ENCODE results near the gene ARGLU1. TPM values are rescaled to one million over a fixed set of nuclear protein-coding genes. Genes with fewer than 3 reads are reported as not detected.
A peak's percentile ranks its signal among the peaks of the same experiment; 100 is the strongest.

Gene ARGLU1
- total RNA-seq, 1 donor from 2014 or later: 59.6 TPM

- no peak for DNase-seq (ENCODE audit: low read depth)
Observed at GRCh38 chr13:106503730-106504453, 64.0 kb downstream of the ARGLU1 start.

- DNase-seq (ENCODE audit: low read depth): peak; percentile 44
Observed at GRCh38 chr13:106503272-106503671, 64.7 kb downstream of the ARGLU1 start.

DNA sequence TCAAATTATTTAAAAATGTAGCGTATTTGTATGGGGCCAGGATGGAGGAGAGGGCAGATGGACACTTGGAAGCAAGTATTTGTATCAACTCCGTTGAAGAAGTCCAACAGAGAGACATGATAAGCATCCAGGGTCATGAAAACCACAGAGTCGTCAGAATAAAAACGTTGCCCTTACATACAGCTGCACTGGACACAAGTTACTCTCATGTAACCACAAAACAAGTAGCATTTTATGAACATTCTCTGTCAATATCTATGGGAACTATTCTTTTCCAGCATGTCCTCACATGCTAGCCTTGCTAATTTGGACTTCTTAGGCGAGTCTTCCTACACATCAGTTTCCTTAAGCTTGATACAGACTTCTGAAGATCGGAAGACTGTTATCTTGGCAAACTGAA lies 67.5 kb downstream of the ARGLU1 start:
- DNase-seq (ENCODE audit: low read depth): no peak

DNA sequence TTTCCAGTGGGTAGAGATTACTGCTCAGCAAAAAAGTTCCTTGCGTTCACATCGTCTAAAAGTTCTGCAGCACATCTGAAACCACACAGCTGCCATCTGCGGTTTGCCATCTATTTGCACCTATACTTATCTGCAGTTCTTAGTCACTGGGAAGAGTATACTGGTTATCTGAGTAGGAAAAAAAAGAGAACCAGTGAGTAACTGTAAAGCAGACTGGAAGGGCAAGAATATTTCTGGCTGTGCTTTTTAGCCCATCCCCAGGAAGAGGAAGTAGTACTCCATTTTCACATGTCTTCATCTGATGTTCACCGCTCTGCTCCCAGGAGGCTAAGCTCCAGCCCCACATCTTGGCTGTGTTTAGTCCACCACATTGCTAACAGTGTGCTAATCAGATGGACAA lies 68.0 kb downstream of the ARGLU1 start:
- peak; percentile 49 for DNase-seq (ENCODE audit: low read depth)

GRCh38 chr13:106499113-106499512 lies 68.8 kb downstream of the ARGLU1 start:
- DNase-seq (ENCODE audit: low read depth): no peak

- no peak for DNase-seq (ENCODE audit: low read depth)
Observed at GRCh38 chr13:106498571-106498970, 69.4 kb downstream of the ARGLU1 start.

DNA sequence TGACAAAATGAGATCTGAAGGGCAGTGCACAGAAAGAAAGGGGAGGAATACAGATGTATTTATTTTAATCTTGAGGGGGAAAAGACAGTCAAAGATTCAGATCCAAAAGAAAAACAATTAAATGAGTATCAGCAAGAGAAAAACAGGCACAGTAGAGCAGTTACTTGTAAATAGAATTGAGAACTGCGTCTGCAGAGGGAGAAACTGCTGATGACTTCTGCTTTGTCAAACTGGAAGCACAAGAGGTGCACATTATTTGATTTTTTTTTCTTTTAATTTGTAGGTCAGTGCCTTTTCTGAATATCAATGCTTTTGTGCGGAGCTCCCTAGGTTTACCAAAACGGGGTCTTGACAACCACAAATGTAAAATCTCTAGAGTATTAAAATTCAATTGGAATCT lies 69.8 kb downstream of the ARGLU1 start:
- DNase-seq (ENCODE audit: low read depth): no peak

- no peak for DNase-seq (ENCODE audit: low read depth)
Observed at GRCh38 chr13:106497079-106497478, 70.9 kb downstream of the ARGLU1 start.

- no peak for DNase-seq (ENCODE audit: low read depth)
Observed at GRCh38 chr13:106496072-106496997, 71.6 kb downstream of the ARGLU1 start.

- no peak for DNase-seq (ENCODE audit: low read depth)
Observed at GRCh38 chr13:106494936-106495335, 73.0 kb downstream of the ARGLU1 start.

DNA sequence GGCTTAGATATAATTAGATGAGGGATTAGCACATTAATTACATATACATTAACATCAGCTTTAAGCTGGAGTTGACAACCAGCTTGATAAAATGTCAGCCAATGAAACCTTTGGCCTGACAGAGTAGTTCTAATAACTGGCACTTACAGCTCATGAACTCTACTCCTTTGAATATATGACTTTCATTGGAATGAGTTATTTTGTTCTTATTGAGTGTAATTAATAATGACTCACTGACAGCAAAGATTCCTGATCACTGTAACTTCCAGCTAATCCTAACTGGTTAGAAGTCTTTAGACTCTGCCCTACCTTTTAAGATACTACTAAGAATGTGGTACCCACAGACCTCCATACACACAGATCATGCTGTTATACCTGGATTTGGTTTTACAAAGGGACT lies 73.4 kb downstream of the ARGLU1 start:
- no peak for DNase-seq (ENCODE audit: low read depth)

- no peak for DNase-seq (ENCODE audit: low read depth)
Observed at GRCh38 chr13:106493533-106494220, 74.3 kb downstream of the ARGLU1 start.

DNA sequence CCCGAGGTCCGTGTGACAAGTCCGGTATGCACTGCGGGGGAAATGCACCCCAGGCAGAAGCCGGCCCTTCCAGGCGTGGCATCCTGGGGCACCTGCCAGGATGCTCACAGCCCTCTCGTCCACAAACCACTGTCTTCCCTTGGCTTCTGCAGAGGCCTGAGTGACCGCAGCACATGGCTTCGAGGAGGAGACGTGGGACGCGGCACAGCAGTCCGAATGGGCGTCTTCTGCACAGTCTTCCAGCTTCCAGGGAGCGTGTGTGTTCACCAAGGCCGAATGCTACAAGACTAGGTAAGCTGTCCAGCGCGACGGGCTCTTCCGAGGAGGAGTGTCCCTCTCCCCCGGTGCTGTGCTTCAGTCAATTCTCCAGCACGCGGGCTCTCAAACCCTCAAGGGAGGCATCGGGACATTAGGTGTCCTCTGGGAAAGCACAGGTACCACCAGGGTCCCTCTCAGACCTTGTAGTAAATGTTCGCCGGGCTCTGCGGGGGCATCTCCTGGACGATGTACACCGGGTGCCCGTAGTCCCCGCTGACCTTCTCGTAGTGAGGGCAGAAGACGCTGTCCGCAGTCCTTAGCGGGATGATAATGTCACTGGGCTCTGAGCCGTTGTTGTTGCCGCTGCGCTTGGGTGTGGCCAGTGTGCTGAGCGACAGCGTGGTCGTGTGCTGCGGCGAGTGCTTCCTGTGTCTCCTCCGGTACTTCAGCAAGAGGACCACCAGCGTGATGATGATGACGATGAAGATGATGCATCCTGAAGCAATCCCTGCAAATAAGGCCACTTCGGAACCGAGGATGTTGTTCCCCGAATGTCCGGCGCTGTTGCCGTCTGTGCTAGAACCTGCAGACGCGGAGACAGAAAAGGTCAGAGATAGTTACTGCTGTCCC lies 75.1 kb downstream of the ARGLU1 start:
- DNase-seq (ENCODE audit: low read depth): no peak

GRCh38 chr13:106491928-106492587 lies 75.9 kb downstream of the ARGLU1 start:
- DNase-seq (ENCODE audit: low read depth): no peak

Other genes starting within 250 kb of the ARGLU1 start
- 4.4 and 4.8 TPM in 2 replicates for gene EFNB2, start 32.5 kb downstream of the ARGLU1 start, total RNA-seq